Measurements from ENCODE around the gene ZNF106. TPM values are rescaled to one million over a fixed set of nuclear protein-coding genes. Genes with fewer than 3 reads are reported as not detected.

ZNF106 gene
- total and polyA plus RNA-seq, 2 of the 4 experiments (the other 2 are of a cell fraction), result 19.2 to 87.5 TPM

DNA sequence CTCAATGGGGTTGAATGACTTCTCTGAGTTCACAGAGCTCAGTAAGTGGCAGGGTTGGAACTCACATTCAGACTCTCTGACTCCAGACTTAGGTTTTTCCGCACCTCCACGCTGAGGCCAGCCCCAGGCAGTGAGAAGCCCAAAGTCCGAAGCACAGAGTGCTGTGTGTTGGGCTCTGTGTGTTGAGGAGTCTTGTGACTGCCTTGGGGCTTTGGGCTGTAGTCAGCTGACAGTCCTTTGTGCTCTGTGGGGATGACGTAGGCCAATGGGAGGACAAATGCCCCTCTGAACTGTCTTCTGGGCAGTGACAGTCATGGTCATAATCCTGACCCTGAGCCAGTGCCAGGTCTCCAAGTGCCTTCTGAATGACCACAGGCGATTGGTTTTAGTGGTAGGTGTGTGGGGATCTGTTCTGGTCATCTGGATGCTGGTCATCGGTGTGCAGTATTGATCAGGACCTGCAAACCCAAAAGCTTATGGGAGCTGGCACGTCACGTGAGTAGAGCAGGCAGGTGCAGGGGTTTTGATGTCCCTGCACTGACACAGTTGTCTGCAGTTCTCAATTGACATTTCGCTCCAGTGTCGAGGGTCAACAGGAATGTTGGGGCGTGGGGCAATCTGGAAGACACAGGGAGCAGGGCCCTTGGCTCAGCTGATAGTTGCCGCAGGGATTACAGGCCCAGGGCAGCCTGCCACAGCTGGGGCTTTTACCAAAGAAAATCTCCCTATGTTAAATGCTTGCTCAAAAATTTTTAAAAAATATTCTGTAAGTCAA lies 86.3 kb downstream of the ZNF106 start:
- no peak overlapping the region for H3K9ac ChIP-seq (ENCODE audit: low read depth, low read length)
- no peaks in the 10 kb centered on the region for H3K4me1 ChIP-seq (ENCODE audit: control insufficient read depth, insufficient read depth, low read length)
- H2AFZ ChIP-seq (replicated peaks; ENCODE audit: low read length, poor library complexity), result no peak overlapping the region
- no peak overlapping the region for H3K14ac ChIP-seq (replicated peaks; ENCODE audit: low read depth, low read length)
- no TSS peak for BruUV-seq (replicated peaks)
- no peak overlapping the region for H2AK9ac ChIP-seq (replicated peaks; ENCODE audit: low read depth, low read length, poor library complexity)
- no peak overlapping the region for H4K8ac ChIP-seq (ENCODE audit: low read depth in 2 of 2, low read length in 2 of 2)
- H3K23ac ChIP-seq (ENCODE audit: low read depth, low read length), result no peak overlapping the region
- H3K9me3 ChIP-seq (ENCODE audit: control insufficient read depth, insufficient read depth, low read length), result no peaks in the 10 kb centered on the region
- H3K4me3 ChIP-seq (ENCODE audit: insufficient read depth, low read depth, low read length), result no peak overlapping the region
- intact Hi-C loops (cut with micrococcal nuclease) (no loop called here), in situ Hi-C loops (cut with MboI; ENCODE audit: low sequenced_read_pairs) (no loop called here), dilution Hi-C loops (cut with HindIII; ENCODE audit: low sequenced_read_pairs, unreplicated experiment) (no loop called here)
- H3K36me3 ChIP-seq (ENCODE audit: control insufficient read depth, insufficient read depth, low read length), result no peaks in the 10 kb centered on the region
- H4K20me1 ChIP-seq (ENCODE audit: insufficient read depth, low read length), result no peaks in the 10 kb centered on the region
- H4K5ac ChIP-seq (ENCODE audit: low read depth, low read length), result no peak overlapping the region
- ChIA-PET POLR2A (ENCODE audit: unreplicated experiment) (no interaction called here), CTCF (interaction anchor here (0.6 kb wide), 1 partner anchor 42 kb away, joined by 4 read pairs; no protein-coding TSS in a partner anchor)
- TF ChIP-seq CHD1 (IDR thresholded peaks at IDR 0.05; ENCODE audit: low read depth, low read length) (no peak), POLR2A (IDR thresholded peaks at IDR 0.05; ENCODE audit: low read depth, low read length) (no peak), MXI1 (IDR thresholded peaks at IDR 0.05; ENCODE audit: borderline replicate concordance, low read depth, low read length) (no peak), CEBPB (IDR thresholded peaks at IDR 0.05; ENCODE audit: low read depth, low read length) (no peak)
- H2BK20ac ChIP-seq (ENCODE audit: low read depth, low read length), result no peak overlapping the region
- no peak overlapping the region for H2BK120ac ChIP-seq (ENCODE audit: low read depth, low read length)
- H2AK5ac ChIP-seq (ENCODE audit: low read depth, low read length), result no peak overlapping the region
- DNase-seq (no peak), ATAC-seq (ENCODE audit: low read depth) (no peak)
- H3K9me1 ChIP-seq (ENCODE audit: insufficient read depth, low read length), result peaks cover 7% of the 10 kb centered on the region; the same call in 1 of the 2 replicates
- H3K79me1 ChIP-seq (ENCODE audit: low read depth in 1 of 2, low read length in 2 of 2), result no peaks in the 10 kb centered on the region
- H2BK5ac ChIP-seq (ENCODE audit: low read depth, low read length, poor library complexity, severe bottlenecking), result no peak overlapping the region
- H3K18ac ChIP-seq (ENCODE audit: low read depth, low read length), result no peak overlapping the region
- no peak overlapping the region for H3K4me2 ChIP-seq (ENCODE audit: low read depth, low read length)
- no peak overlapping the region for H3K4ac ChIP-seq (ENCODE audit: low read depth, low read length)
- H3K56ac ChIP-seq (ENCODE audit: extremely low read depth, insufficient read depth, low read length), result no peak overlapping the region
- no peaks in the 10 kb centered on the region for H3K27me3 ChIP-seq (ENCODE audit: control insufficient read depth, insufficient read depth, low read length)
- H2BK15ac ChIP-seq (ENCODE audit: low read depth, low read length), result no peak overlapping the region
- no peak overlapping the region for H3K27ac ChIP-seq (ENCODE audit: insufficient read depth, low read length)
- 79% methylated on average over 4 of the region's 12 CpGs; no CpG with 5 or more reads in 1 of the 2 experiments for WGBS, 2 experiments (ENCODE audit: extremely low coverage in 2 of 2, insufficient read length in 1 of 2)
- H4K91ac ChIP-seq (ENCODE audit: insufficient read depth, low read depth, low read length), result no peak overlapping the region
